ENCODE measurements around the gene SLC29A4. TPM values are rescaled to one million over a fixed set of nuclear protein-coding genes. Genes with fewer than 3 reads are reported as not detected.
"Not testable (repeated sequence)": the region's sequence is repeated elsewhere in the genome, so short reads cannot be mapped to it uniquely, and the experiment has no call there.

SLC29A4 gene
- polyA plus RNA-seq, 1 of the 3 experiments (the other 2 are of a cell fraction), result 12.3 TPM

GRCh38 chr7:5287802-5288201, 5.1 kb downstream of the SLC29A4 start:
- no peaks in the 10 kb centered on the region for H3K9me2 ChIP-seq
- H2AFZ ChIP-seq (ENCODE audit: low read depth), result no peak overlapping the region
- H3K4me2 ChIP-seq, result no peak overlapping the region
- DNase-seq, result no peak
- H3K9me3 ChIP-seq, result no peaks in the 10 kb centered on the region
- no peak overlapping the region for H3K4me3 ChIP-seq (ENCODE audit: low read depth in 2 of 2, low read length in 1 of 2)
- H3K79me2 ChIP-seq (ENCODE audit: insufficient read depth), result no peaks in the 10 kb centered on the region
- no peaks in the 10 kb centered on the region for H3F3A ChIP-seq (replicated peaks; ENCODE audit: insufficient read depth)
- no peak overlapping the region for H3K9ac ChIP-seq
- peaks cover 4 to 12% of the 10 kb centered on the region in 2 experiments; a peak in 1 of 4 replicates for H3K4me1 ChIP-seq (ENCODE audit: control insufficient read depth in 1 of 2, insufficient read depth in 2 of 2, low read depth in 1 of 2, low read length in 1 of 2)
- H4K20me1 ChIP-seq (ENCODE audit: insufficient read depth), result 0 out of 2 replicates have a peak, but pooled peaks cover 3% of the 10 kb centered on the region
- peaks cover 1 to 17% of the 10 kb centered on the region in 2 experiments for H3K36me3 ChIP-seq (replicated peaks in 1 of 2; ENCODE audit: control insufficient read depth in 1 of 2, insufficient read depth in 2 of 2, low read length in 1 of 2)
- ChIA-PET POLR2A (interaction anchor here (1.8 kb wide), 1 partner anchor 61 kb away, joined by 4 read pairs; no protein-coding TSS in a partner anchor), CTCF (interaction anchor here (7.3 kb wide), 1 partner anchor 47 kb away, joined by 113 read pairs; no protein-coding TSS in a partner anchor)
- no peak overlapping the region for H3K27ac ChIP-seq (ENCODE audit: low read depth in 2 of 2, low read length in 1 of 2)
- no peaks in the 10 kb centered on the region for H3K27me3 ChIP-seq (ENCODE audit: insufficient read depth)
- TF ChIP-seq ZBTB33 (IDR thresholded peaks at IDR 0.05; ENCODE audit: borderline replicate concordance, low read depth), result no peak
- TF ChIP-seq SMC3 (IDR thresholded peaks at IDR 0.05; ENCODE audit: low read depth, low read length), result no peak
- TF ChIP-seq MAX (IDR thresholded peaks at IDR 0.05; ENCODE audit: low read depth), result no peak
- no peak for TF ChIP-seq REST (IDR thresholded peaks at IDR 0.05; ENCODE audit: low read depth, low read length)
- TF ChIP-seq GABPA (IDR thresholded peaks at IDR 0.05; ENCODE audit: low read depth), result no peak
- TF ChIP-seq EZH2phosphoT487 (IDR thresholded peaks at IDR 0.05; ENCODE audit: borderline replicate concordance, low read depth), result no peak
- no peak for TF ChIP-seq USF1 (IDR thresholded peaks at IDR 0.05; ENCODE audit: borderline replicate concordance, low read depth)
- TF ChIP-seq FOSL2 (IDR thresholded peaks at IDR 0.05; ENCODE audit: borderline replicate concordance, low read depth), result no peak
- WGBS (ENCODE audit: low lambda C conversion rate), result 97% methylated on average over 18 of the region's 19 CpGs

GRCh38 chr7:5288560-5288959, 5.8 kb downstream of the SLC29A4 start:
- 90% methylated on average over 8 of the region's 8 CpGs for WGBS (ENCODE audit: low lambda C conversion rate)
- not testable (repeated sequence) for H3K9ac ChIP-seq; H3K9me2 ChIP-seq; H4K20me1 ChIP-seq (ENCODE audit: insufficient read depth); H3F3A ChIP-seq (replicated peaks; ENCODE audit: insufficient read depth); H3K4me2 ChIP-seq; H3K79me2 ChIP-seq (ENCODE audit: insufficient read depth); H3K9me3 ChIP-seq; DNase-seq; H2AFZ ChIP-seq (ENCODE audit: low read depth); H3K27me3 ChIP-seq (ENCODE audit: insufficient read depth); H3K27ac ChIP-seq (ENCODE audit: low read depth in 2 of 2, low read length in 1 of 2); H3K4me3 ChIP-seq (ENCODE audit: low read depth in 2 of 2, low read length in 1 of 2)
- Histone ChIP-seq H3K4me1 (ENCODE audit: control insufficient read depth in 1 of 2, insufficient read depth in 2 of 2, low read depth in 1 of 2, low read length in 1 of 2) (peaks cover 4 to 12% of the 10 kb centered on the region in 2 experiments; a peak in 1 of 4 replicates), H3K36me3 (replicated peaks in 1 of 2; ENCODE audit: control insufficient read depth in 1 of 2, insufficient read depth in 2 of 2, low read length in 1 of 2) (peaks cover 3 to 17% of the 10 kb centered on the region in 2 experiments)
- CTCF ChIA-PET, result interaction anchor here (0.9 to 7.3 kb wide), 3 partner anchors 43 to 50 kb away, joined by 3 to 113 read pairs (median 3); no protein-coding TSS in a partner anchor
- POLR2A ChIA-PET, result interaction anchor here (0.6 to 1.8 kb wide), 3 partner anchors 48 to 61 kb away, joined by 3 to 4 read pairs (median 4); no protein-coding TSS in a partner anchor
